Measurements from ENCODE around the gene NMU. TPM values are rescaled to one million over a fixed set of nuclear protein-coding genes. Genes with fewer than 3 reads are reported as not detected.
A peak's percentile ranks its signal among the peaks of the same experiment; 100 is the strongest.
"Not testable (repeated sequence)": the region's sequence is repeated elsewhere in the genome, so short reads cannot be mapped to it uniquely, and the experiment has no call there.

NMU gene, protein sequence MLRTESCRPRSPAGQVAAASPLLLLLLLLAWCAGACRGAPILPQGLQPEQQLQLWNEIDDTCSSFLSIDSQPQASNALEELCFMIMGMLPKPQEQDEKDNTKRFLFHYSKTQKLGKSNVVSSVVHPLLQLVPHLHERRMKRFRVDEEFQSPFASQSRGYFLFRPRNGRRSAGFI
- 0.53 TPM for polyA plus RNA-seq

DNA sequence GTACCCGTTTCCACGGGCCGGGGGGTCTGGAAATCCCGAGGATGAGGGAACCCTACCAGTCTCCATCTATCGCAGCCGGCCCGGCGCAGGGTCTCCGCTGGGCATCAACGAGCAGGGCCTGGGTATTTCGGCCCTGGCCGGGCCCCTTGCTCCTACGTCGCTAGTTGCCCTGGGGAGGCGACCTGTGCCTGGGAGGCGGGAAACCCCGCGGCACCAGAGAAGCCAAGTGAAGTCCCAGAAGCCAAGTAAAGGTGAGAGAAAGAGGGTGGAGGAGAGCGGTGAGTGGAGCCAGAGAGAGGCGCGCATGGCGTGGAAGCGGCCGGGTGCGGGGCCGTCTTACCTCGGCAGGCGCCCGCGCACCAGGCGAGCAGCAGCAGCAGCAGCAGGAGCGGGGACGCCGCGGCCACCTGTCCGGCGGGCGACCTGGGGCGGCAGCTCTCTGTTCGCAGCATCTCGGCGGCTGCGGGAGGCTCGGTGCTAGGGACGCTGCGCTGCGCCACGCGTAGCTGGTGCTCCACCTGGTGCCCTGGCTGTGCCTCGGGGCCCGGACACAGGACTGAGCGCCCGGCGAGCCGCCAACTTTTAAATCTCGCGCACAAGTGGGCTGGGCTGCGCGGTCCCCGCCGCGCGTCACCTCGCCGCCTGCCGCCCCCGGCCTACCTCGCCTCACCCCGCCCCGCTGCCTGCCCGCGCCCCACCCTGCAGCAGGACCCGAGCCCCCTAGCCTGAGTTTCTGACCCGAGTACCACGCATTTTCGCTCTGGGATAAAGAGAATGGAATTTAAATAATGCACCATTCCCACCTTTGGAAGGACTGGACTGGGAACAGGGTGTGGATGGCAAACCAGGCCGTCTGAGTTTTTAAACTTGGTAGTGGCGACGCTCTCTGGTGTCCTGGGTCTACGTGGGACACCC lies at the start of gene NMU:
TSS of gene NMU (minus strand) at position 558 of the 915 bp plus-strand sequence. CDS start at position 452, 106 bp downstream.
- no peak within 1 kb of the TSS for H3K27ac Mint-ChIP-seq

DNA sequence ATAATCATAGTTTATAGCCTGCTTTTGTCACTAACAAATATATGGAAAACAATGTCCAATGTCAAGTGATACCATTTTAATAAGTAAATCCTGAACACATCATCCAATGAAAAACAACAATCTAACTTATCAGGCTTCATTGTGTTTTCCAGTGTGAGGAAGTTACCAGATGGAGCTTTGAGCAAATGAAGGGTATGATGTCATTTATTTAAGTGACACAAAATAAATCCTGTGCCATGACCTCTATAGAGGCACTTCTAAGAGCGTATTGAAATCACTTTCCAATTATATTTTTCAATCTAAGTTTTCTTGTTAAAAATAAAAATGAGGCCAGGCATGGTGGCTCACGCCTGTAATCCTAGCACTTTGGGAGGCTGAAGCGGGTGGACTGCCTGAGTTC lies 48.2 kb upstream of the NMU start:
- no peaks in the 10 kb centered on the region for H3K36me3 Mint-ChIP-seq
- H3K27ac Mint-ChIP-seq, result no peak overlapping the region
- peaks cover 2% of the 10 kb centered on the region for H3K27me3 Mint-ChIP-seq
- no peak overlapping the region for H3K4me3 Mint-ChIP-seq
- H3K9me3 Mint-ChIP-seq, result peaks cover 0 to 1% (median 0%) of the 10 kb centered on the region in 3 donors
- no peaks in the 10 kb centered on the region for H3K4me1 Mint-ChIP-seq

More for the DNA sequence above, at the start of gene NMU:
- peaks cover 51% of the 10 kb centered on the region for H3K27me3 Mint-ChIP-seq
- H3K4me1 Mint-ChIP-seq, result peaks cover 4 to 12% (median 12%) of the 10 kb centered on the region in 3 donors
- peak within 1 kb of the TSS; percentile 24 to 84 (median 70) for H3K4me3 Mint-ChIP-seq
- no peaks in the 10 kb centered on the region for H3K36me3 Mint-ChIP-seq
- peaks cover 0 to 1% (median 0%) of the 10 kb centered on the region in 3 donors for H3K9me3 Mint-ChIP-seq

DNA sequence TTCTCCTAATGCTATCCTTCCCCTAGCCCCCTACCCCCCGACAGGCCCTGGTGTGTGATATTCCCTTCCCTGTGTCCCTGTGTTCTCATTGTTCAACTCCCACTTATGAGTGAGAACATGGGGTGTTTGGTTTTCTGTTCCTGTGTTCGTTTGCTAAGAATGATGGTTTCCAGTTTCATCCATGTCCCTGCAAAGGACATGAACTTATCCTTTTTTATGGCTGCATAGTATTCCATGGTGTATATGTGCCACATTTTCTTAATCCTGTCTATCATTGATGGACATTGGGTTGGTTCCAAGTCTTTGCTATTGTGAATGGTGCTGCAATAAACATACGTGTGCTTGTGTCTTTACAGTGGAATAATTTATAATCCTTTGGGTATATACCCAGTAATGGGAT lies 46.7 kb upstream of the NMU start:
- not testable (repeated sequence) for H3K4me3 Mint-ChIP-seq, H3K27ac Mint-ChIP-seq, H3K9me3 Mint-ChIP-seq, H3K27me3 Mint-ChIP-seq, H3K36me3 Mint-ChIP-seq, H3K4me1 Mint-ChIP-seq

DNA sequence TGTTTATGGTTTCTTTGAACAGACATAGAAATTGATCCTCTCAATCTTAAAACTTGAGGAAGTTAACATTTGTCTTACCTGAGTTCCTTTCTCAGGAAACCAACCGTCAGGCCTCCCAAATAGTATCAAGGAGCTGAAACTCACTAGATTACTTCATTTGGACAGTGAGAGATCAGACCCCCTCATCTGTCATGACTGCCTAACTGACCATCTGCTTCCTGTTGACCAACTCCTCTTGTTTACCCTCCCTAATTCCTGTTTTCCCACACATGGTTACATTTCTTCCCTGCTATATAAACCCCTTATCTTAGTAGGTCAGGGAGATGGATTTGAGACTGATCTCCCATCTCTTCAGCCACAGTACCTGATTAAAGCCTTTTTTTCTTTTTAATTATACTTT lies 46.2 kb upstream of the NMU start:
- Mint-ChIP-seq H3K4me1 (no peaks in the 10 kb centered on the region), H3K27ac (no peak overlapping the region), H3K4me3 (no peak overlapping the region), H3K9me3 (peaks cover 0 to 2% (median 1%) of the 10 kb centered on the region in 3 donors), H3K27me3 (peaks cover 2% of the 10 kb centered on the region), H3K36me3 (no peaks in the 10 kb centered on the region)

DNA sequence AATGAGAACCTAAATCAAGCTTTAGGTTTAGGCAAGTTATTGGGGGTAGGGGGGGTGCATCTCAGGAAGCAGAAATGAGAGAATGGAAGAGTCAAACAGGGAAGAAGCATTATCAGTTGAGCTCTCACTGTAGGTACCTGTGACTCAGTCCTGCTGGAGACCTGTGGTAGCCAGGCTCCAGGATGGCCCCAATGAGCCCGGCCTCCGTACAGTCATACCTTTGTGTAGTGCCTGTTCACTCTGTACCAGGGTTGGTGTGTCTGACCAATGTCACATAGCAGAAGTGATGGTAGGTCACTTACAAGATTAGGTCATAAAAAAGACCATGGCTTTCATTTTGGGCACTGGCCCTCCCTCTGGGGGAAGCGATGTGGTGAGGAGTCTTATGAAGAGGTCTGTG lies 45.3 kb upstream of the NMU start:
- H3K27ac Mint-ChIP-seq, result no peak overlapping the region
- H3K27me3 Mint-ChIP-seq, result peaks cover 3% of the 10 kb centered on the region
- no peaks in the 10 kb centered on the region for H3K36me3 Mint-ChIP-seq
- H3K4me1 Mint-ChIP-seq, result no peaks in the 10 kb centered on the region
- peaks cover 0 to 2% (median 1%) of the 10 kb centered on the region in 3 donors for H3K9me3 Mint-ChIP-seq
- no peak overlapping the region for H3K4me3 Mint-ChIP-seq

DNA sequence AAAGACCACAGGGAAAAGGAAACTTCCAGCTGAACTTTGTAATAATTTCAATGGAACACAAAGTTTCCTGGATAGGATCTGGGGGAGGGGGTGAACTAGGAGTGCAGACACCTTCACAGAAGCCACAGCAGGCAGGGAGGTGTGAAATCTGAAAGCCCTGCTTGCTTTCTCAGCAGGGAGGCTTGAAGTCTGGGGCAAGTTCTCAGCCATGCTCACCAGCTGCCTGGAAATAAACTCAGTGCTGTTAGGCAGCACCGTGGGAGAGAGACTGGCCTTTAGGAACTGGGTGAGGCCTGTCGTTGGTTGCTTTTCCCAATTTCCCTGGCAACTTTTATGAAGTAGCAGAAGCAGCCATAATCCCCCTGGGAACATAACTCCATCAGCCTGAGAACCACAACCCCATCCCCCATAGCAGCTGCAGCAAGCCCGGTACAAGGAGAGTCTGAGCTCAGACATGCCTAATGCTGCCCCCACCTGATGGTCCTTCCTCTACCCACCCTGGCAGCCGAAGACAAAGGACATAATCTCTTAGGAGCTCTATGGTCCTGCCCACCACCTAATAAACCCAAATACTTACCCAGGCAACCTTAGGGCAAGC lies 39.2 kb upstream of the NMU start:
- Mint-ChIP-seq H3K4me1 (no peaks in the 10 kb centered on the region), H3K9me3 (peaks cover 0 to 8% (median 5%) of the 10 kb centered on the region in 3 donors), H3K27me3 (peaks cover 12% of the 10 kb centered on the region), H3K27ac (no peak overlapping the region), H3K4me3 (no peak overlapping the region), H3K36me3 (no peaks in the 10 kb centered on the region)

DNA sequence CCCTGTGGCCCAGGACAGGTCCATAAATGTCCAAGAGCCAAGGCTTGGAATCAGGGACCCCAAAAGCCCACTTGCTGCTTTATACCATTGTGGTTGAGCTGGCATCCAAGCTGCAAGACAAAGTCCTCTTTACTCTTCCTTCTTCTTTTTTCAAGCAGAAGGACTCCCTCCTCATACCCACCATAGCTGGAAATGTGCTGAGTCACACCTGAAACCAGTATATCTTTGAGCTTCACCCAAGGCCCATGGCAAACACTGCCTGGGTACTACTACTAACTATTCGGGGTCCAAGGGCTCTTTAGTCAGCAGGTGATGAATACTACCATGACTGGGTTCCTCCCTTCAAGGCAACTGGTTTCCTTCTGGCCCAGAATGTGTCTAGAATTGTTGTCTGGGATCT lies 37.3 kb upstream of the NMU start:
- Mint-ChIP-seq H3K27me3 (peaks cover 11% of the 10 kb centered on the region), H3K27ac (no peak overlapping the region), H3K36me3 (peaks cover 1% of the 10 kb centered on the region), H3K4me3 (no peak overlapping the region), H3K4me1 (no peaks in the 10 kb centered on the region), H3K9me3 (peaks cover 0 to 8% (median 5%) of the 10 kb centered on the region in 3 donors)

DNA sequence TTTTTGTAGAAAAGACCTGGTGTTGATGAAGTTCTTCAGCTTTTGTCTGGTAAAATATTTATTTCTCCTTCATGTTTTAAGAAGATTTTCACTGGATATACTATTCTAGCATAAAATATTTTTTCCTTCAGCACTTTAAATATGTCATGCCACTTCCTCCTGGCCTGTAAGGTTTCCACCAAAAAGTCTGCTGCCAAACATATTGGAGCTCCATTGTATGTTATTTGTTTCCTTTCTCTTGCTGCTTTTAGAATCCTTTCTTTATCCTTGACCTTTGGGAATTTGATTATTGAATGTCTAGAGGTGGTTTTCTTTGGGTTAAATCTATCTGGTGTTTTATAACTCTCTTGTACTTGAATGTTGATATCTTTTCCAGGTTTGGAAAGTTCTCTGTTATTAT lies 35.6 kb upstream of the NMU start:
- Mint-ChIP-seq H3K27me3 (peaks cover 15% of the 10 kb centered on the region), H3K4me3 (no peak overlapping the region), H3K36me3 (peaks cover 1% of the 10 kb centered on the region), H3K9me3 (peaks cover 0 to 8% (median 2%) of the 10 kb centered on the region in 3 donors), H3K27ac (no peak overlapping the region), H3K4me1 (no peaks in the 10 kb centered on the region)

DNA sequence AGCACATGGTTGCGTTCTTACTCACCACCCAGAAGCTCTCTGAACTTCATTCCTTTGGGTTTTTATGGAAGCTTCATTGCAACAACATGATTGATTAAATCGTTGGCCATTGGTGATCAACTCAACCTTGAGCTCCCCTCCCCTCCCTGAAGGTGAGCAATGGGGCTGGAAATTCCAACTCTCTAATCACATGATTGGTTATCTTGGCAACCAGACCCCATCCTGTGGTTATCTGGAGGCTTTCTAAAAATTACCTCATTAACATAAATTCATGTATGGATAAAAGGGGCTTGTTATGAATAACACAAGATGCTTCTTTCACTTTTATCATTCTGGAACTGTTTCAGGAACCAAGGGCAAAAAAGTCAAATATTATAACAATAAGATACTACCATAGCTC lies 34.6 kb upstream of the NMU start:
- H3K27me3 Mint-ChIP-seq, result peaks cover 13% of the 10 kb centered on the region
- H3K4me3 Mint-ChIP-seq, result no peak overlapping the region
- peaks cover 0 to 8% (median 2%) of the 10 kb centered on the region in 3 donors for H3K9me3 Mint-ChIP-seq
- H3K4me1 Mint-ChIP-seq, result no peaks in the 10 kb centered on the region
- no peak overlapping the region for H3K27ac Mint-ChIP-seq
- H3K36me3 Mint-ChIP-seq, result peaks cover 1% of the 10 kb centered on the region

DNA sequence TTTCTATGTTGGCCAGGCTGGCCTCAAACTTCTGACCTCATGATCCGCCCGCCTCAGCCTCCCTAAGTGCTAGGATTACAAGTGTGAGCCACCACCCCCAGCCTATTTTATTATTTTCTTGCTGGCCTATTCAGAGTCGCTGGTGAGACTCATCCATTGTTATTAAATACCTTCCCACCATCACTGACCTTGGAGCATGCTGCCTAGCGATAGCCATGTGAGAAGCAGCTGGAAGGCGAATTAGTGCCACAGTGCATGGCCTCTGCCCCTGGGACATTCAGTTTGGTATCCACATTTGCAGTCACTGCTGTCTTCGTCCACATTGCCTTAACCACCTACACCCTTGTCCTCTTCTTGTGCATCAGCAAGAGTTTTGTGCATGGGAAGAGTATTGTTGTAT lies 32.4 kb upstream of the NMU start:
- H3K27me3 Mint-ChIP-seq, result peaks cover 12% of the 10 kb centered on the region
- no peak overlapping the region for H3K27ac Mint-ChIP-seq
- peaks cover 0 to 8% (median 2%) of the 10 kb centered on the region in 3 donors for H3K9me3 Mint-ChIP-seq
- no peak overlapping the region for H3K4me3 Mint-ChIP-seq
- no peaks in the 10 kb centered on the region for H3K4me1 Mint-ChIP-seq
- peaks cover 1% of the 10 kb centered on the region for H3K36me3 Mint-ChIP-seq

DNA sequence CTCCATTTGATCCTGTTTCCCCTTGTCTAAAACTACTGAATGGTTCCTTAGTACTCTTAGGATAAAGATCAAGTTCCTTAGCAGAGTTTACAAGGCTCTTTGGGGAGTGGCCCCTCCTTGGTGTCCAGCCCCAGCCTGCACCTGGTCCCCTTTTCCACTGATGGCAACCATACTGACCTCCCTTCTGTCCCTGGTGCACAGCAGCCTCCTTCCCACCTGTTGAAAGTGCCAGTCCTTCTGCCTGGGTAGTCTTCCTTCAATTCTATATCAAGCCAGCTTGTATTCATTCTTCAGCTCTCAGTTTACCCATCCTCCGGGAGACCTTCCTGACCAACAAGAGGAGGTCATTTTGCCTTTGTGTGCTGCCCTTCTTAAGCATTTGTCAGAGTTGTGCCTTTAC lies 30.4 kb upstream of the NMU start:
- no peaks in the 10 kb centered on the region for H3K4me1 Mint-ChIP-seq
- H3K9me3 Mint-ChIP-seq, result peaks cover 0 to under 1% (median 0%) of the 10 kb centered on the region in 3 donors
- H3K36me3 Mint-ChIP-seq, result peaks cover 1% of the 10 kb centered on the region
- H3K4me3 Mint-ChIP-seq, result no peak overlapping the region
- H3K27ac Mint-ChIP-seq, result no peak overlapping the region
- H3K27me3 Mint-ChIP-seq, result peaks cover 5% of the 10 kb centered on the region

DNA sequence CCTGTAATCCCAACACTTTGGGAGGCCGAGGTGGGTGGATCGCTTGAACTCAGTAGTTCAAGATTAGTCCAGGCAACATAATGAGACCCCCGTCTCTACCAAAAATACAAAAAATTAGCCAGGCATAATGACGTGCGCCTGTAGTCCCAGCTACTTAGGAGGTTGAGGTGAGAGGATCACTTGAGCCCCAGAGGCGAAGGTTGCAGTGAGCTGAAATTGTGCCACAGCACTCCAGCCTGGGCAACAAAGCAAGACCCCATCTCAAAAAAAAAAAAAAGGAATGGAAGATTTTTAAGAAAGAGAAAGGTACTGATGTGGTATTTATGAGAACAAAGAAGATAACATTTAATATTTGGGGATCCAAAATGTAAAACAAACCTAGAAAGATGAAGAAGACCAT lies 27.0 kb upstream of the NMU start:
- Mint-ChIP-seq H3K4me1 (peaks cover 0 to 2% (median 0%) of the 10 kb centered on the region in 3 donors), H3K4me3 (no peak overlapping the region), H3K36me3 (no peaks in the 10 kb centered on the region), H3K9me3 (peaks cover 0 to 5% (median 0%) of the 10 kb centered on the region in 3 donors), H3K27ac (no peak overlapping the region), H3K27me3 (peaks cover 9% of the 10 kb centered on the region)

DNA sequence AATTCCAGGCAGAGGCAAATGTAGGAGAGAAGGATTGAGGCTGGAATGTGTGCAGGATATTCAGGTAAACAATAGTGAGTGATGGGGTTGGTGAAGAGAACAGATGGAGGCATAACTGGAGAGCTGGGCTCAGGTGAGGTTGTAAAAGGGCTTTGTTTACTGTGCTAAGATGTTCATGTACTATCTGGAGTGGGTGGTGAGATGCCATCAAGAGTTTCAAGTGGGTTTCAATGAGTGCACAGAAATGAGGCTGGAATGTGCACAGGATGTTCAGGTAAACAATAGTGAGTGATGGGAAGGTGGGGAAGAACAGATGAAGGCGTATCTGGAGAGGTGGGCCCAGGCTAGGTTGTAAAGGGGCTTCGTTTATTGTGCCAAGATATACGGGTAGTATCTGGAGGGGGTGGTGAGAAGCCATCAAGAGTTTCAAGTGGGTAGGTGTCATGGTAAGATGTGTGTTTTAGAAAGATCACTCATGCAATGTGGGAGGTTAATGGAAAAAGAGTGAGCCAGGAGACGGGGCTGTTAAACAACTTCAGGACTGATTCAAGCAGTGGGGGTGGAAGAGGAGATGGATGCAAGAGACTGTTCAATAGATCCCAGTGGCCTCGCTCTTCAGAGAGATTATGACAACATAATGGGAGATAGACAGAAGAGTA lies 25.4 kb upstream of the NMU start:
- H3K4me1 Mint-ChIP-seq, result peaks cover 0 to 2% (median 0%) of the 10 kb centered on the region in 3 donors
- H3K36me3 Mint-ChIP-seq, result no peaks in the 10 kb centered on the region
- H3K4me3 Mint-ChIP-seq, result no peak overlapping the region
- peaks cover 5% of the 10 kb centered on the region for H3K27me3 Mint-ChIP-seq
- H3K9me3 Mint-ChIP-seq, result peaks cover 0 to 5% (median 0%) of the 10 kb centered on the region in 3 donors
- H3K27ac Mint-ChIP-seq, result no peak overlapping the region

DNA sequence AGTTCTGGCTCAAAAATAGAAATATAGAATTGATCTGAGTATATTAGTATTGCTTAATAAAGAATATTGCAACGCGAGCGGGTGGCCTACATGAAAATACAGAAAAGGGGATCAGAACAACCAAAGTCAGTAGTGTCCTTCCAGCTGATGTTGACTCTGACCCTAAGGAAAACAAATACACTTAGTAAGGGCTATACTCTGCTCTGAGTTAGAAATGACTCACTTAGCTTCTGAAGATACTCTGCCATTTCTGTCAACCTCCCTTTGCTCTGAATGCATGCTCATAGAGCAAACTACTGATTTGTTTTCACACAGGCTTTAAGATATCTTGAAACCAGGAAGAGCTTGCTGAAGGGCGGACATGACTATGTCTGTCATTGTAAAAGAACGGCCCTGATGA lies 22.6 kb upstream of the NMU start:
- Mint-ChIP-seq H3K27ac (no peak overlapping the region), H3K4me1 (peaks cover 0 to 2% (median 0%) of the 10 kb centered on the region in 3 donors), H3K27me3 (peaks cover 5% of the 10 kb centered on the region), H3K4me3 (no peak overlapping the region), H3K9me3 (peaks cover 0 to 5% (median 0%) of the 10 kb centered on the region in 3 donors), H3K36me3 (no peaks in the 10 kb centered on the region)

DNA sequence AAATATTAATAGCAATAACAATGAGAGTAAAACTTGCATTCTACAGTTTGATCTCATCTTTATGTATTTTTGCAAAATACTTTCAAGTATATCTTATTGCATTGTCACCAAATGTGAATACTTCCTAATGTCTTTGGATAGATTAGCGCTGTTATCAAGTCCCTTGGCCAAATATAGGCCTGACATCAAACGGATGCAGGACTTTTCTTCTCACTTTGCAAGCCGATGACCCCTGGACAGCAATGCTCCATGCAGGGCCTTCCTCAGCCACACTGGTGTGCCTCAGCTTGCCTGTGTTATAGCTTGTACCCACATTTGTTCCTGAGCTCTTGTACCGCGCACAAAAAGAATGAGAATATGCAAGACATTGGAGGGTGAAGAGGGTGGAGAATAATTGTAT lies 18.0 kb upstream of the NMU start:
- no peaks in the 10 kb centered on the region for H3K36me3 Mint-ChIP-seq
- H3K27me3 Mint-ChIP-seq, result peaks cover 2% of the 10 kb centered on the region
- H3K4me1 Mint-ChIP-seq, result no peaks in the 10 kb centered on the region
- no peak overlapping the region for H3K4me3 Mint-ChIP-seq
- H3K9me3 Mint-ChIP-seq, result peaks cover 0 to 2% (median 0%) of the 10 kb centered on the region in 3 donors
- H3K27ac Mint-ChIP-seq, result no peak overlapping the region

All from IgD-negative memory B cell (primary cell).